ENCODE results near the gene CELF1.
"Not testable (repeated sequence)": the region's sequence is repeated elsewhere in the genome, so short reads cannot be mapped to it uniquely, and the experiment has no call there.

CELF1 gene

GRCh38 chr11:47538741-47539565 lies 14.0 kb downstream of the CELF1 start:
- peak in 1 of 14 donors; percentile 8 for DNase-seq

- no peak for DNase-seq
Observed at GRCh38 chr11:47536915-47537314, 16.0 kb downstream of the CELF1 start.

- DNase-seq: no peak
Observed at GRCh38 chr11:47534704-47535251, 18.2 kb downstream of the CELF1 start.

GRCh38 chr11:47533690-47534151 lies 19.2 kb downstream of the CELF1 start:
- no peak for DNase-seq

- DNase-seq: peak in 1 of 14 donors; percentile 34
Observed at GRCh38 chr11:47532597-47533213, 20.2 kb downstream of the CELF1 start.

GRCh38 chr11:47531666-47532065 lies 21.3 kb downstream of the CELF1 start:
- no peak for DNase-seq

GRCh38 chr11:47530721-47531120 lies 22.2 kb downstream of the CELF1 start:
- not testable (repeated sequence) for DNase-seq

GRCh38 chr11:47529951-47530350 lies 23.0 kb downstream of the CELF1 start:
- DNase-seq: no peak

- no peak for DNase-seq
Observed at GRCh38 chr11:47527186-47527585, 25.7 kb downstream of the CELF1 start.

GRCh38 chr11:47526032-47526431 lies 26.9 kb downstream of the CELF1 start:
- DNase-seq: not testable (repeated sequence)

- peak in 6 of 14 donors; percentile 6 to 95 (median 14) for DNase-seq
Observed at GRCh38 chr11:47524291-47524874, 28.5 kb downstream of the CELF1 start.

GRCh38 chr11:47523490-47524225 lies 29.3 kb downstream of the CELF1 start:
- peak in 4 of 14 donors; percentile 18 to 72 (median 46) for DNase-seq

- peak in 1 of 14 donors; percentile 93 for DNase-seq
Observed at GRCh38 chr11:47518212-47518964, 34.5 kb downstream of the CELF1 start.

- DNase-seq: no peak
Observed at GRCh38 chr11:47516984-47517853, 35.7 kb downstream of the CELF1 start.

- no peak for DNase-seq
Observed at GRCh38 chr11:47516155-47516554, 36.8 kb downstream of the CELF1 start.

- DNase-seq: peak in 1 of 14 donors; percentile 89
Observed at GRCh38 chr11:47514825-47515647, 37.9 kb downstream of the CELF1 start.

GRCh38 chr11:47512701-47513100 lies 40.2 kb downstream of the CELF1 start:
- DNase-seq: no peak

GRCh38 chr11:47511917-47512316 lies 41.0 kb downstream of the CELF1 start:
- DNase-seq: no peak

GRCh38 chr11:47510209-47510608 lies 42.7 kb downstream of the CELF1 start:
- DNase-seq: no peak
